Calu3 (cell line): ENCODE data around the gene BCL2L13. TPM values are rescaled to one million over a fixed set of nuclear protein-coding genes. Genes with fewer than 3 reads are reported as not detected.

Experiments used
- BruUV-seq: library from RNA; stranded (reverse); fragments of 400-500 nt; replicated peaks from 2 replicates; lab custom pipeline; 2021; lab: Mats Ljungman, UMichigan
- CTCF ChIA-PET: fragments of 300-600 bp; sonication (Branson Sonifier 250); formaldehyde crosslinking; loops from one replicate; lab custom pipeline; 2022; ENCODE audit warnings: antibody characterized with exemption; lab: Charles Lee
- DNase-seq: peaks from one replicate; pipeline ENCODE4 v3.0.0; 2022
- H3K27ac Mint-ChIP-seq: one replicate; pipeline ENCODE4 v1.8.0; 2022; ENCODE audit warnings: mixed read lengths; ENCODE audit not compliant: unreplicated experiment
- H3K27me3 Mint-ChIP-seq: one replicate; pipeline ENCODE4 v1.8.0; 2022; ENCODE audit warnings: mixed read lengths; ENCODE audit not compliant: unreplicated experiment
- H3K36me3 Mint-ChIP-seq: one replicate; pipeline ENCODE4 v1.8.0; 2022; ENCODE audit warnings: mild to moderate bottlenecking, moderate library complexity, mixed read lengths; ENCODE audit not compliant: insufficient read depth, unreplicated experiment
- H3K4me1 Mint-ChIP-seq: one replicate; pipeline ENCODE4 v1.8.0; 2022; ENCODE audit warnings: mild to moderate bottlenecking, low read depth, mixed read lengths; ENCODE audit not compliant: unreplicated experiment
- H3K4me3 Mint-ChIP-seq: one replicate; pipeline ENCODE4 v1.8.0; 2022; ENCODE audit warnings: mild to moderate bottlenecking, low read depth, moderate library complexity, mixed read lengths; ENCODE audit not compliant: unreplicated experiment
- H3K9me3 Mint-ChIP-seq: one replicate; pipeline ENCODE4 v1.8.0; 2022; ENCODE audit warnings: low read depth, mixed read lengths; ENCODE audit not compliant: unreplicated experiment
- intact Hi-C: fragments of 100-400 bp; cut with micrococcal nuclease; formaldehyde crosslinking; loops from one replicate; pipeline ENCODE4 v1.10.0; 2022; ENCODE audit not compliant: unreplicated experiment
- total RNA-seq: library from RNA; stranded (reverse); gene quantifications from 2 replicates; pipeline ENCODE4 v1.2.3, GENCODE V29; 2022
- TF ChIP-seq, protein P1 (sequence below): fragments of 200-600 bp; IDR thresholded peaks from one replicate; pipeline ENCODE4 v1.8.0; 2022; ENCODE audit warnings: antibody characterized with exemption; ENCODE audit not compliant: unreplicated experiment

The BCL2L13 gene
- total RNA-seq, 1 experiment from 2014 or later = 49.3 TPM

DNA sequence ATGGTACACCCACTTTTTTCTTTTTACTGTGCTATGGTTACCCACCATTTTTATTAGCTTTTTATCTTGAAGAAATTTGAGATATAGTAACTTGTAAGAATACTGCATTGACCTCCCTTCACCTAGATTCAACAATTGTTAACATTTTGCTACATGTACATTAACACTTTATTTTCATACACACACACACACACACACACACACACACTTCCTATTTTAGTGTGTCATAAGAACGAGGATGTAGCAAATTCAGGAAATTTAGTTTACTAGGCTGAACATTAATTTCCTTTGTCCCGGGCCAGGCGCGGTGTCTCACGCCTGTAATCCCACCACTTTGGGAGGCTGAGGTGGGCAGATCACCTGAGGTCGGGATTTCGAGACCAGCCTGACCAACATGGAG, 8.9 kb upstream of the BCL2L13 start:
- H3K27ac Mint-ChIP-seq = no peak overlapping the region
- CTCF ChIA-PET = no interaction called here
- DNase-seq = no peak

DNA sequence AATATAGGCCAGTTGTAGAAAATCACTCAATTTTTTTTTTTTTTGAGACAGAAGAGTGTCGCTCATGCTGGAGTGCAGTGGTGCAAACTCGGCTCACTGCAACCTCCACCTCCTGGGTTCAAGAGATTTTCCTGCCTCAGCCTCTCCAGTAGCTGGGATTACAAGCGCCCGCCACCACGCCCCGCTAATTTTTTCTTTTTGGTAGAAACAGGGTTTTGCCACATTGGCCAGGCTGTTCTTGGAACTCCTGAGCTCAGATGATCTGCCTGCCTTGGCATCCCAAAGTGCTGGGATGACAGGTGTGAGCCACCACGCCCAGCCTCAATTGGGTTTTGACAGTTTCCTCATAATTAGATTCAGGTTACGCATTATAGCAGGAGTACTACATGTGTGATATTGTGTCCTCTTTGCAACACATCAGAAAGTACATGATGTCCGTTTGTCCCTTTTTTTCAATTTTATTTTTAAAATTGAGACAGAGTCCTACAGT, 7.4 kb upstream of the BCL2L13 start:
- BruUV-seq = no TSS peak
- peaks cover 18% of the 10 kb centered on the region for H3K4me1 Mint-ChIP-seq
- no peak overlapping the region for H3K27ac Mint-ChIP-seq
- no peak for DNase-seq
- peaks cover 20% of the 10 kb centered on the region for H3K36me3 Mint-ChIP-seq
- CTCF ChIA-PET = no interaction called here
- H3K27me3 Mint-ChIP-seq = no peaks in the 10 kb centered on the region
- intact Hi-C loops = no loop called here
- TF ChIP-seq, protein P1, sequence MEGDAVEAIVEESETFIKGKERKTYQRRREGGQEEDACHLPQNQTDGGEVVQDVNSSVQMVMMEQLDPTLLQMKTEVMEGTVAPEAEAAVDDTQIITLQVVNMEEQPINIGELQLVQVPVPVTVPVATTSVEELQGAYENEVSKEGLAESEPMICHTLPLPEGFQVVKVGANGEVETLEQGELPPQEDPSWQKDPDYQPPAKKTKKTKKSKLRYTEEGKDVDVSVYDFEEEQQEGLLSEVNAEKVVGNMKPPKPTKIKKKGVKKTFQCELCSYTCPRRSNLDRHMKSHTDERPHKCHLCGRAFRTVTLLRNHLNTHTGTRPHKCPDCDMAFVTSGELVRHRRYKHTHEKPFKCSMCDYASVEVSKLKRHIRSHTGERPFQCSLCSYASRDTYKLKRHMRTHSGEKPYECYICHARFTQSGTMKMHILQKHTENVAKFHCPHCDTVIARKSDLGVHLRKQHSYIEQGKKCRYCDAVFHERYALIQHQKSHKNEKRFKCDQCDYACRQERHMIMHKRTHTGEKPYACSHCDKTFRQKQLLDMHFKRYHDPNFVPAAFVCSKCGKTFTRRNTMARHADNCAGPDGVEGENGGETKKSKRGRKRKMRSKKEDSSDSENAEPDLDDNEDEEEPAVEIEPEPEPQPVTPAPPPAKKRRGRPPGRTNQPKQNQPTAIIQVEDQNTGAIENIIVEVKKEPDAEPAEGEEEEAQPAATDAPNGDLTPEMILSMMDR = no peak
- H3K9me3 Mint-ChIP-seq = no peaks in the 10 kb centered on the region
- H3K4me3 Mint-ChIP-seq = no peak overlapping the region

More for the DNA sequence above, 8.9 kb upstream of the BCL2L13 start:
- TF ChIP-seq, protein P1 = no peak
- intact Hi-C loops = loop anchor here (5.0 kb wide), 1 partner anchor 73 kb away; no protein-coding TSS in a partner anchor
- no peaks in the 10 kb centered on the region for H3K9me3 Mint-ChIP-seq
- H3K4me1 Mint-ChIP-seq = peaks cover 18% of the 10 kb centered on the region
- peaks cover 24% of the 10 kb centered on the region for H3K36me3 Mint-ChIP-seq
- peak overlapping the region; percentile 40 for H3K4me3 Mint-ChIP-seq
- no peaks in the 10 kb centered on the region for H3K27me3 Mint-ChIP-seq
- BruUV-seq = no TSS peak

DNA sequence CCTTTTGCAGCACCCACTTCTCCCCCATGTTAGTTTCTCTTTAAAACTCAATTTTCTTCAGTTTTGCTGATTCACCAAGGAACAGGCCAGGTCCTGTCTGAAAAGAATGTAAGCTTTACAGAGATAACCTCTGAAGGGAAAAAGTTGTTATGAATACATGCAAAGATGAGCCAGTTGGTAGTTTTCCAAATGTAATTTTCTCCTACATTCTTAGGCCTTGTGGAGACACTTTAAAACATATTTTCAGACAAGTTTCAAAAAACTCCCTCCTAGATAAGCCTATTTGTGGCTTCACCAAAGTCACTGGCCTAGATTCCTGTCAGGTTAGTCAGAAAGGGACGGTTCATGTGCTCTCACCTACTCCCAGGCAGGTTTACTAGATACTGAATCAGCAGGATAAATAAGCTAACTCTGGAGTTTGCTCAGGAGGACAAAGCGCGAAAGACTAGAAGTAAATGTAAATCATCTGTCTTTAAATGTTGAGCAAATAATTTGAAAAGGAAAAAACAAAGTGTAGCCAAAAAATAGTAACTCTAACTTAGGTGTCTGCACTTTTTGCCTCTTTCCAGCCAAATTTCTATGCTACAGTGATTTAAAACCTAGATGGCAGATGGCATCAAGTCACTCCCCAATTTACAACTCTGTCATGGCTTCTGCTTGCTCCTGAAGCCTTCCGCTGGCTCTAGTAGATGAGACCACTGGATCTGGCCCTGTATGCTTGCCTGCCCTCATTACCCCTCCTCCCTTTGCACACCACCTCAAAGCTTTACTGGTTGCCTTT, 5.2 kb upstream of the BCL2L13 start:
- intact Hi-C loops = no loop called here
- Mint-ChIP-seq H3K36me3 (peaks cover 16% of the 10 kb centered on the region), H3K27ac (peak overlapping the region; percentile 58), H3K4me1 (peaks cover 28% of the 10 kb centered on the region), H3K4me3 (peak overlapping the region; percentile 17), H3K9me3 (no peaks in the 10 kb centered on the region), H3K27me3 (no peaks in the 10 kb centered on the region)
- peak; percentile 62 for DNase-seq
- CTCF ChIA-PET = interaction anchor here (0.7 to 0.8 kb wide), 4 partner anchors 9 to 108 kb away, joined by 3 to 4 read pairs (median 4); no protein-coding TSS in a partner anchor
- BruUV-seq = no TSS peak
- TF ChIP-seq, protein P1 = no peak

DNA sequence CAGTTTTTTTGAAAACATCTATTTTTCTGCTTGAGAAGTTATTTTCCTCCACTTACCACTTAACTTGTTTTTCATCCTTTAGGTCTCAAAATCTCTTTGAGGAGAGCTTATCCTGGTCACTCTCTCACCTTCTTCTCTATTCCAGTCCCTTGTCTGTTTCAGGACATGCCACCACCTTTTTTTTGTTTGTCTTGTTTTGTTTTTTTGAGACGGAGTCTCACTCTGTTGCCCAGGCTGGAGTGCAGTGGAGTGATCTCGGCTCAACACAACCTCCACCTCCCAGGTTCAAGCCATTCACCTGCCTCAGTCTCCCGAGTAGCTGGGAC, 4.6 kb upstream of the BCL2L13 start:
- TF ChIP-seq, protein P1 = no peak
- peaks cover 16% of the 10 kb centered on the region for H3K36me3 Mint-ChIP-seq
- CTCF ChIA-PET = interaction anchor here (0.8 kb wide), 2 partner anchors 76 to 97 kb away, joined by 3 to 4 read pairs; no protein-coding TSS in a partner anchor
- no peaks in the 10 kb centered on the region for H3K27me3 Mint-ChIP-seq
- H3K27ac Mint-ChIP-seq = peak overlapping the region; percentile 58
- DNase-seq = no peak
- intact Hi-C loops = no loop called here
- no TSS peak for BruUV-seq
- no peaks in the 10 kb centered on the region for H3K9me3 Mint-ChIP-seq
- H3K4me3 Mint-ChIP-seq = peak overlapping the region; percentile 17
- peaks cover 28% of the 10 kb centered on the region for H3K4me1 Mint-ChIP-seq
